Germinal center (tissue), 1 donor: ENCODE results near the gene TRAPPC12.
"Not testable (repeated sequence)": the region's sequence is repeated elsewhere in the genome, so short reads cannot be mapped to it uniquely, and the experiment has no call there.

ENCODE experiments used
- DNase-seq: peaks from one replicate; pipeline ENCODE4 v3.0.0; 2012; ENCODE audit warnings: mixed read lengths, low spot score

Gene TRAPPC12

DNA sequence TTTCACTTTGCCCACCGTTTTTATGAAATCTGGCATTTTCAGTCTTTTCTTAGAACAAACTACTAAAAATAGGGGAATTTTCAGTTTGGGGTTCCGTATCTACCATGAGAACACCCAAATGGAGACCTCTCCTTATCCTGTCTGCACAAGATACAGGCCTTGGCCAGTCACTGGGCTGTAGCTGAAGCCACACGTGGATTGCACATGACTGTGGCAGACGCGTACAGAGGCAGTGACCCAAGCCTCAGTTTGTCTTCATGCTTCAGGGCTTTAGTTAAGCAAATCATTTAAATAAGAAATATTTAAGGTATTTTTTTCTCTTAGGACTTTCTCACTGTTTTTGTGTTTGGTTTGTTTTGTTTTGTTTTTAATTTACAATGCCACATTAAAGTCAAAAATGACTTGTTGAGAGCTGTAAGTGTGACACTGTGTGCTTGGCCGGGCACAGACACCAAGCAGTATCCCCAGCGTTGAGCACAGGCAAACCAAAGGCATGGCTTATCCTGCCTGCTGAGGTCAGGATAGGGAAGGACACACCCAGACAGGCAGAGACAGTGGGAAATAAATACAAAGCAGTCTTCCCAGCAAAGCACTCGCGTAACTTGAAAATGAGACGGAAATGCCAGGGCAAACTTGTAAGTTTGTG is 53.3 kb downstream of the TRAPPC12 start:
- no peak for DNase-seq

GRCh38 chr2:3433339-3433699 is 53.8 kb downstream of the TRAPPC12 start:
- DNase-seq, result no peak

DNA sequence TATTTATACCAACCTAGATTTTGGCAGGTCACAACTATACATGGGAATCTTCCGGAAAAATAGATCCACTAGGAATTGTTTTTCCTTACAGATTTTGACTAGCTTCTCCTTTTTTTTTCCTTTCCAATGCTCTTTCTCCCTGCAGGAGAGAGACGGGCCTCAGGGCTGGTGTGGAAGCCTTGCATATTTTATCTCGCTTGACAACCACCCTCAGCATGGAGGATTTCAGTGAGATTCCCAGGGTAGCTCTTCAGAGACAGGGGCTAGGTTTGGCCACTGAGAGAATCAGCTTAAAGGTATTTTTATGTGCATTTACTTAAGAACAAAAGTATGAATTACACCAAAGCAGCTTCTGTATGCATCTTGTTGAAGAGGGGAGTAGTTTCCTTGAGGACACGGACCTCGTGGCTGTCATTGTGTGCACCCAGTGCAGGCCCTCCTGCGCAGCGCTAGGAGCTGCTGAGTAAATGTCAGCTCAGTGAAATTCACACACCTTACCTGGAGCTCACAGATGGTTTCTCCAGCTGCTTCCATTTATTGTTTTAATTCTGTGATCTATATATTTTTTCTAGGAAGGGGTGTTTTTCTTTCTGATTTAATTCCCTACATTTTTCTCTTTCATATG is 54.4 kb downstream of the TRAPPC12 start:
- DNase-seq, result no peak

DNA sequence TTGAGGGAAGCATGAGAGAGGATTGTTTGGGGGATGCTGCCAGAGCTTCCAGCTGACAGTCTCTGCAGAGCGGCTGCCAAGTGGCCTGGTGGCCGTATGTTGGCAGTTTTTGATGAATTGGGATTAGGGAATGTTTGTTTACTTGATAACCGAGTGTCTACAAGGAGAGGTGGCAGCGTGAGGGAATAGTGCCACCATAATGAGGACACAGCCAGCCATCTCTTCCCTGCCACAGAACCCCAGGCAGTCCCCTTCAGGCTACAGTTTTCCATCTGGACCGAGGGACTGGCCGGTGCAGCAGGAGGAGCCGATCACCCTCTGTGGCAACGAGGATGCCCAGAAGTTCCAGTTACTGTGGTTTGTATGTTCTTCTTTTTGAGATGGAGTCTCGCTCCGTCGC is 55.2 kb downstream of the TRAPPC12 start:
- no peak for DNase-seq

- no peak for DNase-seq
These were observed 56.0 kb downstream of the TRAPPC12 start for GRCh38 chr2:3435445-3435844.

GRCh38 chr2:3440477-3440876 is 61.0 kb downstream of the TRAPPC12 start:
- DNase-seq, result no peak

DNA sequence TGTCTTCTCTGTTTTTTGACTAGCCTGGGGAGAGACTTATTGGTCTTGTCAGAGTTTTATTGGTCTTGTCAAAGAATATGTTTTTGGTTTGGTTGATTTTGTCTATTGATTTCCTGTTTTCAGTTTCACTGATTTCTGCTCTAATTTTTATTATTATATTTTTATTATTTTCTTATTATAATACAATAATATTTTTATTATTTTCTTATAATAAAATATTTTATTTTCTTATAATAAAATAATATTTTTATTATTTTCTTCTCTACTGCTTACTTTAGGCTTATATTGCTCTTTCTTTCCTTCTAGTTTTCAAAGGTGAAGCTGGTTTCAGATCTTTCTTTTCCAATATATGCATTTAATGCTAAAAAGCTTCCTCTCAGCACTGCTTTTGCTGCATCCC is 62.0 kb downstream of the TRAPPC12 start:
- DNase-seq, result no peak

DNA sequence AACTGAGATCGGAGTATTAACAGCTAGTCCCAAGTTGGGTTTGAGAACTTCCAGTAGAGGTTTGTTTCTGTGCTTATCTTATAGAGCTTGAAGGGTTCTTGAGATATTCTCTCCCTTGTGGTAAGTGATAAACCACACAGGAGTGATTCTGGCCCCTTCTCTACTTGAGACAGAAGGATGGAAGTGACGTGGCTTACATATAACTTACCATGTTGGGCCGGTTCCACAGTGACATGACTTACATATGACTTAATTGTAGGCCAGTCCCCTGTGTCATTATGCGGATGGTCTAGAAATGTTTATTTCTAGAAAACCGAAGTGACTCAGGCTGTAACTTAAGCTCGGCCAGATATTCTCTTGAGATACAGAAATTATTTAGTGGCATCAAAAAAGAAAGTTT is 62.7 kb downstream of the TRAPPC12 start:
- no peak for DNase-seq

- DNase-seq, result no peak
These were observed 63.6 kb downstream of the TRAPPC12 start for GRCh38 chr2:3443083-3443482.

- DNase-seq, result no peak
These were observed 64.1 kb downstream of the TRAPPC12 start for GRCh38 chr2:3443506-3444084.

DNA sequence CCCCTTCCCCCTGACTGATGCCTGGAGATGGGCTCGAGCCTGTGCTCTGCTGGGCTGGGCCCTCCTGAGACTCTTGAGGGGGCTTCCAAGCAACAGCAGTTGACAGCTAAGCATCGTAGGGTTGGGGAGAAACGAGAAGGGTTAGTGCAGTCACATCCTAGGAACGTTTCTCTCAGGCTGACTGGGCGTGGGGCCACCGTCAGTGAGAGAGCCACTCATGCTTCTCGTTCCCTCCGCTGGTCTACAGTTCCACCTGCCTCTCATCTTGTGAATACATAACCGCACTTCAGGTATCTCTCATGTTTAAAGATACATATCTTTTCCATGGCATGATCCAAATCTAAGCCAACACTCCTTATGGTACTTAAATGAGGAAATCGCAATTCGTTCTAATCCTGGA is 66.4 kb downstream of the TRAPPC12 start:
- no peak for DNase-seq

DNA sequence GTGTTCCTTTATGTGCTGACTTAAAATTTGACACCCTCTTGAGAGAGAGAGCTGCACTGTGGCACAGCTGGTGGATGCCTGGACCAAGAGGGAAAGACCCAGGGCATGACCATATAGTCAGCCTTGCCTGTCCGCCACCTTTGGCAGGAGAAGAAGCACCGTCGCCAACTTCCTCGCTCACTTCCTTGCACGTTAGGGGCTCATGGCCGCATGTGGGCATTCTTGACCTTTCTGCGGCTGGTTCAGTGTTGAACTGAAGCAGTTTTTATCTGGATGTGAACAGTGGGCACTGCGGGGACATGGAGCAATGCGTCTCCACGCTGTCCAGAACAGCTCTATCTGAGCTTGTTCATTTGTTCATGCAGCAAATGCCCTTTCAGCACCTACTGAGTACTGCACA is 66.9 kb downstream of the TRAPPC12 start:
- DNase-seq, result no peak

- DNase-seq, result not testable (repeated sequence)
These were observed 67.7 kb downstream of the TRAPPC12 start for GRCh38 chr2:3447186-3447585.

- no peak for DNase-seq
These were observed 68.4 kb downstream of the TRAPPC12 start for GRCh38 chr2:3447789-3448317.

DNA sequence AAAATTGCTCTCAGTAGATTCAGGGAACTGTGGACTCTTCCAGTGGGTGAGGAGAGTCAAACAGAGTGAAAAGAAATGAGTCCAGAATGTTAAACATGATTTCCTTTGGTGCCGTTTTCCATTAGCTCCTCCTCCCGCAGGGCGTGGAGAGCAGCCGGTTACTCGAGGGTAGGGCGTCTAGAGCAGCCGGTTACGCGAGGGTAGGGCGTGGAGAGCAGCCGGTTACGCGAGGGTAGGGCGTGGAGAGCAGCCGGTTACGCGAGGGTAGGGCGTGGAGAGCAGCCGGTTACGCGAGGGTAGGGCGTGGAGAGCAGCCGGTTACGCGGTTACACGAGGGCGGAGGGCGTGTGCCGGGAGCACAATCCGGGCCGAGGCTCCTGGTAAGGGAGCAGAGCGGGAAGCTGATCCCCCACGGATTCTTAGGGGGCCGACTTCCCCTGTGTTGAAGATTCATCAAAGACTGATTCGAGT is 69.0 kb downstream of the TRAPPC12 start:
- DNase-seq, result not testable (repeated sequence)

GRCh38 chr2:3449086-3449485 is 69.6 kb downstream of the TRAPPC12 start:
- DNase-seq, result no peak

DNA sequence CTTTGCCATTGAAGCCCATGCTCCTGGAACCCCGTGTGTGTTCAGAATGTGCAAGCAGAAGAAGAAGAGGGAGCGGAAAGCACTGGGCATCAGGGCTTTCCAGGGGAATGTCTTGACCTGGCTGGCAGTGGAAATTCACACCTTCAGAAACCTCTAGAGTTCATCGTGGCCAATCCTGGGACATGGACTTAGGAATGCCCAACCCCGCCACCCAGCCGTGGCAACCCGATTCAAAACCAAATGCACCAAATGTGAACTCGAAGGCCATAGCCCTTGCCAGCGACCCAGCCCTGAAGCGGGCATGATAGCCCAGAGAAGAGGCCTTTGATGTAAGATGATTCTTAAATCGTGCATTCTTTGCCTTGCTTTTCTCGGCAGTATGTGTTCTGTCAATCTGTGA is 70.4 kb downstream of the TRAPPC12 start:
- no peak for DNase-seq

DNA sequence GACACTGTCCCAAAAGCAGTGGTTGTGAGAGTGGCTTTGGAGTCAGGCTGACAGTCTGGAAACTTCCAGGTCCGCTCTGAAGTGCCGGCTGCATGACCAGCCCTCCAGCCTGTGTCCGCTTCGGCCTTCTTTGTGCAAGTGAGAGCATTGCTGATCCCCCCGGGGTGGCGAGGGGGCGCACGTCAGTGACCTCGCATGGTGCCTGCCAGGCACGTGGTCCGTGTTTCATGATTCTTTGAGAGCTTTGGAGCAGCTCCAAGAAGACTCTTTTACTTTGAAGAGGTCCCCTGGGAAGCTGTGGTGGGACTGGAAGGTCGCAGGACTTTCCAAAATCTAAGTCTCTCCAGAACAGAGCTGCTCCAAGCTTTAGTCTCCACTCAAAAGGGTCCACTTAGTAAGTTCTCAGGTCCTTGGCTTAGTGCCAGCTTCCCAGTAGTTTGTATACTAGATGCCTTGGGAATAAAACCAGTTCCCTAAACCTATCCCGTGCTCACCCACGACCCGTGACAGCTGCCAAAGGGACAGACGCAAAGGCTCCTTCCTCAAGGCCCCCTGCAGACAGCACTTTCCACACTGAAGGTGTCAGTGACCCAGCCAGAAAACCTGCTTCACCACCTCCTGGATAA is 71.0 kb downstream of the TRAPPC12 start:
- no peak for DNase-seq

GRCh38 chr2:3451169-3451568 is 71.7 kb downstream of the TRAPPC12 start:
- no peak for DNase-seq

DNA sequence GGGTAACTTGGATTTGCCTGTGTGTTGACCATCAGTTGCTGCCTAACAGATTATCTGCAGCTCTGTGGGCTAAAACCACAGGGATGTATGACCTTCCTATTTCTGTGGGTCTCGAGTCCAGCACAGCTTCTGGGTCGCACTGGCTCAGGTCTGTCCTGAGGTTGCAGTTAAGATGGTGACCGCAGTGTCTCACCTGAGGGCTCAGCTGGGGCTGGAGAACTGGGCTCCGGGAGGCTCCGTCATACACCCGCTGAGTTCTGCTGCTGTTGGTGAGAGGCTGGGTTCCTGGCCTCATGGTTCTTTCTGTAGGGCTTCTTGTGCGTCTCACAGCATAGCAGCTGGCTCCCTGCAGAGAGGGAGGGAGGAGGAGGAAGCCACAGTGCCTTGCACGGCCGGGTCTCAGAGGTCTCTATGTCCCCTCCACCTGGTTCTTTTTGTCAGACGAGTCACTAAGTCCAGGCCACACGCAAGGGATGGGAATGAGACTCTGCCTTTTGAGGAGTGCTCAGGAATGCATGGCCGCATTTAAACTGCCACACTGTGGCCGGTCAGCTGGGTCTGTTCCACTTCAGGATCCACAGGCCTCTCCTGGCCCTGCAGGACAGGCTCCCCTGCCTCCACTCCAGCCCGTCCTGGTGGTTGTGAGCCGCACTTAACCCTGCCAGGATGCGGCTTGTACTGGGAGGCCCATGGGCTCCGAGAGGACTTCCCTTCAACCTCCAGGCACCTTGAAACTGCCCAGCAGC is 72.6 kb downstream of the TRAPPC12 start:
- DNase-seq, result no peak

DNA sequence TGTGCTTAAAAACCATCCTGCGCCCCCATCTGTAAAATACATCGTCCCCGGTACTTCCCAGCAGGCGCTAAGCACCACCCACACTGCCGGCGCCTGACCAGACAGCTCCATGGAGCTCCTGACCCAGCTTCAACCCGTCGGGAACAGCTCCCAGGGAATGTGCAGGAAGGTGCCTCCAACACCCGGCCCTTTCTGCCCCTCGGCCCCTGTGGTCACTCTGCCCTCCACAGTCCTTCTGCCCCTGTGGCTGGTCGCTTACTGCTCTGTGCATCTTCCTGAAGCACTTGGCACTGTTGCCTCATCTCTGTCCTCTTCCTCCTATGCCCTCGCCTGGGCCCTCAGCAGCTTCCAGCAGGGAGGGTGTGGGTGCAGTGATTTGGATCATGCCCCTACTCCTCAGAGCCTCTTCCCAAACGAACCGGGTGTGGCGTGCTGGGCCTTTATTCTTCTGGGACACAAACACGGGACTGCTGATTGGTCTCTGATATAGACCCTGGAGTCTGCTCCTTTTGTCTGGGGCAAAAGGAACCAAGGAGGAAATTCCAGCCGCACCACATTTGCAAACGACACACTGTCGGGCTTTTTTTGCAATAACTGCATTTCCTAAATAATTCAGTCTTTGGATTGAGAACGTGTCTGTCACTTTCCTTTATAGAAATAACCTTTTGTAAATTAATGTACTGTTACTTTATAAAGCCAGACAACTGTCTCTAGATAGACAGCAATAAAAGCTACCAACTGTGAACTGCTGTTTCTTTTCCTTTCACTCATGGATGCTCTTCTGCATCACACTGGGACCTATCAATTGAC is 73.9 kb downstream of the TRAPPC12 start:
- DNase-seq, result no peak
